Erythroblast (primary cell): Measurements from ENCODE around the gene RAD51B.

ENCODE experiments used
- GATA1 ChIP-seq: IDR thresholded peaks from 2 replicates; pipeline ENCODE4 v1.6.1; 2011; ENCODE audit warnings: low read depth, mild to moderate bottlenecking, control low read depth, low read length, moderate library complexity
- POLR2A ChIP-seq: IDR thresholded peaks from 2 replicates; pipeline ENCODE4 v1.6.1; 2011; ENCODE audit warnings: mild to moderate bottlenecking, low read length

DNA sequence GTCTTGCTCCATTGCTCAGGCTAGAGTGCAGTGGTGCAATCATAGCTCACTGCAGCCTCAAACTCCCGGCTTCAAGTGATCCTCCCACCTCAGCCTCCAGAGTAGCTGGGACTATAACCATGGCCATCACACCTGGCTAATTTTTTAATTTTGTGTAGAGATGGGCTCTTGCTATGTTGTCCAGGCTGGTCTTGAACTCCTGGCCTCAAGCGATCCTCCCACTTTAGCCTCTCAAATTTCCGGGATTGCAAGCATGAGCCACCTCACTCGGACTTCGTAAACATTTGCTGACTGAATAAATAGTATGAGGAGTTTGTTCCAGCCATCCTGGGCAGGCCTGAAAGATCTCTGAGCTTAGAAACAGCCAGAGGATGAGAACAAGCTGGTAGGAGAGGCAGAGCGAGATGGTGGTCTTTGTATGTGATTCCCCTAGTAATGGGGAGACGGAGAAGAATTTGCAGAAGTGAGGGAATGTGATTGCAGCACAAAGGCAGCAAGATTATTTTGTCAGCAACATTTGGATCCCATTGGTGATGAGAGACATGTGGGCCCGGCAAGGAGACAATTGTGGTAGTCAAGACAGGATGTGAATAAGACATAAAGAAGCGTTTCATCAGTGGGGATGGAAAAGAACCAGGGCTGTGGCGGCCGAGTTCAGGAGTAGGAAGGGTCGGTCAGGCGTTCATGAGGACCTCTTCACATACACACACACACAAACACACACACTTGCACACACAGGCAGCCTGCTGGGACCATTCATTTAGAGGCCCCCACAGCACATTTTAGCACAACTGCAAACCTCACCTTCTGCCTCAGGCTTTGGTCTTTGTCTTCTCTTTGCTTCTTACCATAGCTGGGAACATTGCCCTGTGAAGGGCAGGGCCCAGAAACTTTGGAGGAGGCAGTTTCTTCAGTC, 817.8 kb downstream of the RAD51B start:
- no peak for TF ChIP-seq POLR2A
- TF ChIP-seq GATA1 = no peak
